BE2C (cell line): Measurements from ENCODE around the gene METRNL.

Source experiments
- DNase-seq: peaks from one replicate; pipeline ENCODE4 v3.0.0-alpha.2; 2020
- H3K27me3 ChIP-seq: fragments of 250-450 bp; sonication (Bioruptor Pico); 2 replicates; pipeline ENCODE4 v1.5.1; 2020; ENCODE audit warnings: mild to moderate bottlenecking
- H3K36me3 ChIP-seq: fragments of 250-450 bp; sonication (Bioruptor Pico); 2 replicates; pipeline ENCODE4 v1.5.1; 2020; ENCODE audit warnings: mild to moderate bottlenecking
- H3K4me1 ChIP-seq: fragments of 250-450 bp; sonication (Bioruptor Pico); 2 replicates; pipeline ENCODE4 v1.5.1; 2020
- H3K4me3 ChIP-seq: 2 replicates; pipeline ENCODE4 v1.5.1; 2011; ENCODE audit warnings: low read depth, low read length
- H3K9me3 ChIP-seq: fragments of 250-450 bp; sonication (Bioruptor Pico); 2 replicates; pipeline ENCODE4 v1.5.1; 2020
- CTCF ChIP-seq: IDR thresholded peaks from 2 replicates; pipeline ENCODE4 v1.5.1; 2012; ENCODE audit warnings: mild to moderate bottlenecking, low read depth, low read length

The METRNL gene

GRCh38 chr17:83123896-83124801, 44.7 kb downstream of the METRNL start:
- no peak for TF ChIP-seq CTCF
- Histone ChIP-seq H3K36me3 (no peaks in the 10 kb centered on the region), H3K9me3 (no peaks in the 10 kb centered on the region), H3K4me3 (no peak overlapping the region), H3K4me1 (no peaks in the 10 kb centered on the region), H3K27me3 (peaks cover 33% of the 10 kb centered on the region)
- DNase-seq: no peak

- no peak for TF ChIP-seq CTCF
- H3K4me3 ChIP-seq: no peak overlapping the region
- DNase-seq: no peak
- H3K27me3 ChIP-seq: peaks cover 33% of the 10 kb centered on the region
- H3K9me3 ChIP-seq: no peaks in the 10 kb centered on the region
- H3K4me1 ChIP-seq: no peaks in the 10 kb centered on the region
- H3K36me3 ChIP-seq: no peaks in the 10 kb centered on the region
These were observed 45.6 kb downstream of the METRNL start for GRCh38 chr17:83124871-83125514.

GRCh38 chr17:83125515-83126274, 46.3 kb downstream of the METRNL start:
- H3K4me1 ChIP-seq: no peaks in the 10 kb centered on the region
- no peak for DNase-seq
- TF ChIP-seq CTCF: no peak
- H3K4me3 ChIP-seq: no peak overlapping the region
- no peaks in the 10 kb centered on the region for H3K36me3 ChIP-seq
- peaks cover 33% of the 10 kb centered on the region for H3K27me3 ChIP-seq
- H3K9me3 ChIP-seq: no peaks in the 10 kb centered on the region

GRCh38 chr17:83126275-83126811, 46.9 kb downstream of the METRNL start:
- Histone ChIP-seq H3K36me3 (no peaks in the 10 kb centered on the region), H3K4me3 (no peak overlapping the region), H3K4me1 (no peaks in the 10 kb centered on the region), H3K9me3 (no peaks in the 10 kb centered on the region), H3K27me3 (peaks cover 33% of the 10 kb centered on the region)
- no peak for DNase-seq
- no peak for TF ChIP-seq CTCF

GRCh38 chr17:83127431-83128160, 48.2 kb downstream of the METRNL start:
- no peak for DNase-seq
- no peak overlapping the region for H3K4me3 ChIP-seq
- no peaks in the 10 kb centered on the region for H3K36me3 ChIP-seq
- no peaks in the 10 kb centered on the region for H3K9me3 ChIP-seq
- no peaks in the 10 kb centered on the region for H3K4me1 ChIP-seq
- H3K27me3 ChIP-seq: peaks cover 24% of the 10 kb centered on the region
- TF ChIP-seq CTCF: no peak
